Lung (tissue), 12 donors: ENCODE measurements around the gene MUC5B. TPM values are rescaled to one million over a fixed set of nuclear protein-coding genes. Genes with fewer than 3 reads are reported as not detected.

ENCODE experiments used
- ATAC-seq: fragments of 200-7000 bp; cut with Tn5 transposase; one replicate; pipeline ENCODE4 v1.9.1; 2020; ENCODE audit warnings: moderate number of reproducible peaks; ENCODE audit not compliant: insufficient read depth, low FRiP score
- DNase-seq, 3 donors: peaks; one replicate each; pipeline ENCODE4 v3.0.0-alpha.2; 2013 to 2017
- H3K27ac ChIP-seq, 2 donors: one replicate each; pipeline ENCODE4 v1.5.1; 2013; ENCODE audit warnings: mild to moderate bottlenecking in 2 of 2, moderate library complexity in 2 of 2, control low read depth in 1 of 2, inconsistent platforms in 1 of 2, low read depth in 1 of 2, low read length in 1 of 2
- H3K27me3 ChIP-seq, 3 donors: one replicate each; pipeline ENCODE4 v1.5.1; 2013; ENCODE audit warnings: low read length in 2 of 3; ENCODE audit not compliant: control insufficient read depth in 3 of 3, insufficient read depth in 3 of 3
- H3K36me3 ChIP-seq, 4 donors: one replicate each; pipeline ENCODE4 v1.5.1; 2013; ENCODE audit warnings: low read length in 4 of 4, mild to moderate bottlenecking in 1 of 4, moderate library complexity in 1 of 4; ENCODE audit not compliant: control insufficient read depth in 4 of 4, insufficient read depth in 4 of 4
- H3K4me1 ChIP-seq, 5 donors: one replicate each; pipeline ENCODE4 v1.5.1; 2013; ENCODE audit warnings: low read length in 5 of 5, mild to moderate bottlenecking in 2 of 5, moderate library complexity in 1 of 5; ENCODE audit not compliant: control insufficient read depth in 5 of 5, insufficient read depth in 5 of 5
- H3K4me3 ChIP-seq: one replicate; pipeline ENCODE4 v1.5.1; 2013; ENCODE audit warnings: mild to moderate bottlenecking, control low read depth, moderate library complexity
- H3K9ac ChIP-seq, 2 donors: one replicate each; pipeline ENCODE4 v1.5.1; 2013; ENCODE audit warnings: low read length in 2 of 2, control low read depth in 1 of 2; ENCODE audit not compliant: insufficient read depth in 1 of 2
- H3K9me3 ChIP-seq, 4 donors: one replicate each; pipeline ENCODE4 v1.5.1; 2013; ENCODE audit warnings: low read length in 3 of 4, mild to moderate bottlenecking in 1 of 4, moderate library complexity in 1 of 4; ENCODE audit not compliant: control insufficient read depth in 4 of 4, insufficient read depth in 3 of 4
- WGBS, 2 donors: extraction: QIAGEN DNeasy Blood & Tissue Kit; methylation state at CpG; one replicate each; pipeline ENCODE4 v1.1.7; 2013; 5-methylcytosine and 5-hydroxymethylcytosine counted together
- polyA plus RNA-seq, 2 donors: library from polyadenylated mRNA; stranded (reverse); fragments of 200-250 nt; gene quantifications; one replicate each; pipeline ENCODE4 v1.2.1, GENCODE V29; 2013
- total RNA-seq, 2 donors: library from RNA; depleted of rRNA in 1 of 2; stranded (reverse); fragments of >200 nt in 1 of 2; gene quantifications; one replicate each; pipeline ENCODE4 v1.2.1, GENCODE V29; 2014 to 2021
- TF ChIP-seq, protein P1 (sequence below): IDR thresholded peaks from 2 replicates; pipeline ENCODE4 v1.5.1; 2012; ENCODE audit warnings: mild to moderate bottlenecking; ENCODE audit errors: control extremely low read depth, extremely low read depth
- donor health status: control.
- donor health status: control.
- donor health status: Bipolar disorder and iron deficiency.
- donor health status: healthy.
- donor health status: DM: yes; HTN: yes; CAD: no.

Gene MUC5B
- total and polyA plus RNA-seq, 4 donors = 5.6 to 181 (median 28.2) TPM

- no peaks in the 10 kb centered on the region for H3K9me3 ChIP-seq
- no peaks in the 10 kb centered on the region for H3K36me3 ChIP-seq
- H3K9ac ChIP-seq = no peak overlapping the region
- no peak overlapping the region for H3K27ac ChIP-seq
- no peak for ATAC-seq
- no peak overlapping the region for H3K4me3 ChIP-seq
- H3K4me1 ChIP-seq = no peaks in the 10 kb centered on the region
- DNase-seq = no peak
- WGBS, 2 donors = 85 to 90% methylated on average over 20 to 22 of the region's 22 CpGs
- H3K27me3 ChIP-seq = no peaks in the 10 kb centered on the region
- TF ChIP-seq, protein P1, sequence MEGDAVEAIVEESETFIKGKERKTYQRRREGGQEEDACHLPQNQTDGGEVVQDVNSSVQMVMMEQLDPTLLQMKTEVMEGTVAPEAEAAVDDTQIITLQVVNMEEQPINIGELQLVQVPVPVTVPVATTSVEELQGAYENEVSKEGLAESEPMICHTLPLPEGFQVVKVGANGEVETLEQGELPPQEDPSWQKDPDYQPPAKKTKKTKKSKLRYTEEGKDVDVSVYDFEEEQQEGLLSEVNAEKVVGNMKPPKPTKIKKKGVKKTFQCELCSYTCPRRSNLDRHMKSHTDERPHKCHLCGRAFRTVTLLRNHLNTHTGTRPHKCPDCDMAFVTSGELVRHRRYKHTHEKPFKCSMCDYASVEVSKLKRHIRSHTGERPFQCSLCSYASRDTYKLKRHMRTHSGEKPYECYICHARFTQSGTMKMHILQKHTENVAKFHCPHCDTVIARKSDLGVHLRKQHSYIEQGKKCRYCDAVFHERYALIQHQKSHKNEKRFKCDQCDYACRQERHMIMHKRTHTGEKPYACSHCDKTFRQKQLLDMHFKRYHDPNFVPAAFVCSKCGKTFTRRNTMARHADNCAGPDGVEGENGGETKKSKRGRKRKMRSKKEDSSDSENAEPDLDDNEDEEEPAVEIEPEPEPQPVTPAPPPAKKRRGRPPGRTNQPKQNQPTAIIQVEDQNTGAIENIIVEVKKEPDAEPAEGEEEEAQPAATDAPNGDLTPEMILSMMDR = no peak
Measured at GRCh38 chr11:1175461-1176223, 47.2 kb upstream of the MUC5B start.

DNA sequence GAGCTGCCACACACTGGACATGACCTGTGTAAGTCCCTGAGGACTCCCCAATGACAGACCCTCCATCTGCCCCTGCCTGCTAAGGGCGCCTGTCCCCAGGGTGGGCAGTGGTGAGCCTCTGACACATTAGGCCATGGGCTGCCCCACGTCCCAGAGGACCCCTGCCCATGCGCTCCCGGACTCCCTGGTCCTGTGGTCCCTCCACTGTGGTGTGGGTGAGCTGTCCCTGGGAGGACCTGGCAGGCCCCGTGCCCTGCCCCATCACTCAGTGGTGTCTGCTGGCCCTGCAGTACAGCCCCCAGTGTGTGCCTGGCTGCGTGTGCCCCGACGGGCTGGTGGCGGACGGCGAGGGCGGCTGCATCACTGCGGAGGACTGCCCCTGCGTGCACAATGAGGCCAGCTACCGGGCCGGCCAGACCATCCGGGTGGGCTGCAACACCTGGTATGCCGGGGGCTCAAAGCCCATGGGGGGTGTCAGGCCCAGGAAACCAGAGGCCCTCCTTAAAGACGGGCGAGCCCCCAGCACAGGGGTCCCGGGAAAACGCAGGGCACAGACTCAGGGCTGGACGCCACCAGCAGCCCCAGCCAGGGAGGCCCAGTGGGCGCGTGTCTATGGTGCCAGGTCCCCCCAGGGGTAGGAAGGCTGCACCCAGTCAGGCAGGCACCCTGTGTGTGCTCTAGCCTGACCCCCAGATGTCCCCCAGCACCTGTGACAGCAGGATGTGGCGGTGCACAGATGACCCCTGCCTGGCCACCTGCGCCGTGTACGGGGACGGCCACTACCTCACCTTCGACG lies 46.4 kb upstream of the MUC5B start:
- Histone ChIP-seq H3K9me3 (no peaks in the 10 kb centered on the region), H3K4me3 (no peak overlapping the region), H3K27ac (no peak overlapping the region), H3K36me3 (no peaks in the 10 kb centered on the region), H3K4me1 (no peaks in the 10 kb centered on the region), H3K9ac (no peak overlapping the region), H3K27me3 (no peaks in the 10 kb centered on the region)
- ATAC-seq (no peak), DNase-seq (no peak)
- TF ChIP-seq, protein P1 = no peak
- WGBS, 2 donors = 80 to 91% methylated on average over 32 of the region's 32 CpGs

DNA sequence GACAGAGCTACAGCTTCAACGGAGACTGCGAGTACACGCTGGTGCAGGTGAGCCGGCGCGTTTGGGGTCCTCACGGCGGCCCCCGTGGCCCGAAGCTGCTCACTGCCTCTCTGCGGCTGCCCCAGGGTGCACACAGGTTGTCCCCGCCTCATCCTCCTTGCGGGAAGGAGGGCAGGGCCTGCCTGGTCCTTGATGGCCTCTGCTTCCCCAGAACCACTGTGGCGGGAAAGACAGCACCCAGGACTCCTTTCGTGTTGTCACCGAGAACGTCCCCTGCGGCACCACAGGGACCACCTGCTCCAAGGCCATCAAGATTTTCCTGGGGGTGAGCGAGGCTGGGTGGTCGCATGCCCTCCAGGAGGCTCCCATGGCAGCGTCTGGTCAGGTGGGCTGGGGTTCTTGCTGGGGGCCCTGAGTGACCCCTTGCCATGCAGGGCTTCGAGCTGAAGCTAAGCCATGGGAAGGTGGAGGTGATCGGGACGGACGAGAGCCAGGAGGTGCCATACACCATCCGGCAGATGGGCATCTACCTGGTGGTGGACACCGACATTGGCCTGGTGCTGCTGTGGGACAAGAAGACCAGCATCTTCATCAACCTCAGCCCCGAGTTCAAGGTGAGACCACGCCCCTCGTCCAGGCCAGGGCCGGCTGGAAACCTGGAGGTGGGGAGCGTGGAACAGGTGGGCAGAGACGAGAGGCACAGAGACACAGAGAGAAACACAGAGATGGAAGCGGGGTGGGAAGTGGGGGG lies 45.7 kb upstream of the MUC5B start:
- Histone ChIP-seq H3K4me1 (no peaks in the 10 kb centered on the region), H3K27ac (no peak overlapping the region), H3K27me3 (no peaks in the 10 kb centered on the region), H3K9me3 (no peaks in the 10 kb centered on the region), H3K4me3 (no peak overlapping the region), H3K9ac (no peak overlapping the region), H3K36me3 (no peaks in the 10 kb centered on the region)
- TF ChIP-seq, protein P1 = no peak
- DNase-seq (no peak), ATAC-seq (no peak)
- WGBS, 2 donors = 87 to 91% methylated on average over 34 of the region's 34 CpGs
